HepG2 (cell line): ENCODE data around the gene LIMK2. TPM values are rescaled to one million over a fixed set of nuclear protein-coding genes. Genes with fewer than 3 reads are reported as not detected.

Source experiments
- ATAC-seq: fragments of 200-7000 bp; cut with Tn5 transposase; 3 replicates; pipeline ENCODE4 v1.9.1; 2020; ENCODE audit warnings: mild to moderate bottlenecking, moderate library complexity
- BruUV-seq: library from RNA; stranded (reverse); fragments of 400-500 nt; replicated peaks from 2 replicates; lab custom pipeline; 2021; lab: Mats Ljungman, UMichigan
- CTCF ChIA-PET: fragments of 300-600 bp; formaldehyde crosslinking; extraction: SDS; loops from one replicate; lab custom pipeline; 2021; ENCODE audit warnings: low total read pairs, inconsistent platforms, low intra/inter-chr PET ratio; lab: Yijun Ruan, JAX
- POLR2A ChIA-PET: fragments of 350-600 bp; sonication (Branson Sonifier 250); formaldehyde crosslinking; loops from one replicate; lab custom pipeline; 2020; ENCODE audit warnings: antibody characterized with exemption, inconsistent platforms; lab: Yijun Ruan, JAX
- DNase-seq: peaks from one replicate; pipeline ENCODE4 v3.0.0-alpha.2; 2015; ENCODE audit warnings: low spot score
- FAIRE-seq: peaks from 3 replicates; lab custom pipeline; 2011; peaks lifted over from hg19 to GRCh38; lab: Jason Lieb, UNC
- H2AFZ ChIP-seq: one replicate; pipeline ENCODE4 v1.6.1; 2011; ENCODE audit warnings: low read length, inconsistent platforms
- H3K27ac ChIP-seq: fragments of 300-600 bp; 3 replicates; pipeline ENCODE4 v1.8.0; 2011; ENCODE audit warnings: mixed run types, mild to moderate bottlenecking, mixed read lengths, low read length, inconsistent platforms; ENCODE audit not compliant: insufficient read depth; ENCODE audit errors: extremely low read length
- H3K27me3 ChIP-seq, 2 experiments: fragments of 200-600 bp in 1 of 2; 2 replicates in 1 of 2; 3 replicates in 1 of 2; pipeline versions ENCODE4 v1.6.0 to v1.8.0; 2011; ENCODE audit warnings: low read length in 2 of 2, mild to moderate bottlenecking in 2 of 2, moderate library complexity in 2 of 2, inconsistent platforms in 1 of 2; ENCODE audit not compliant: insufficient read depth in 2 of 2, control insufficient read depth in 1 of 2
- H3K36me3 ChIP-seq, 2 experiments: fragments of 200-600 bp in 1 of 2; replicated peaks in 1 of 2; 2 replicates in 1 of 2; 3 replicates in 1 of 2; pipeline versions ENCODE4 v1.5.1 to v1.8.0; 2011; ENCODE audit warnings: low read length in 2 of 2, inconsistent platforms in 1 of 2; ENCODE audit not compliant: insufficient read depth in 2 of 2, control insufficient read depth in 1 of 2
- H3K4me1 ChIP-seq: 2 replicates; pipeline ENCODE4 v1.5.1; 2012; ENCODE audit warnings: low read length, inconsistent platforms; ENCODE audit not compliant: insufficient read depth
- H3K4me2 ChIP-seq: 2 replicates; pipeline ENCODE4 v1.6.0; 2011; ENCODE audit warnings: low read depth, low read length, inconsistent platforms
- H3K4me3 ChIP-seq, 3 experiments: fragments of 200-600 bp in 1 of 3; sonication (generic), shearing (Covaris generic) in 1 of 3; replicated peaks in 1 of 3; 2 replicates each; pipeline ENCODE4 v1.5.1; 2011 to 2016; ENCODE audit warnings: low read length in 3 of 3, inconsistent platforms in 2 of 3, low read depth in 2 of 3, mild to moderate bottlenecking in 2 of 3, control low read depth in 1 of 3, mixed read lengths in 1 of 3; ENCODE audit not compliant: insufficient read depth in 1 of 3
- H3K79me2 ChIP-seq: one replicate; pipeline ENCODE4 v1.6.1; 2011; ENCODE audit warnings: low read length, inconsistent platforms; ENCODE audit not compliant: insufficient read depth
- H3K9ac ChIP-seq: 2 replicates; pipeline ENCODE4 v1.6.0; 2011; ENCODE audit warnings: mild to moderate bottlenecking, low read depth, low read length, inconsistent platforms; ENCODE audit not compliant: insufficient read depth
- H3K9me3 ChIP-seq: 2 replicates; pipeline ENCODE4 v1.5.1; 2012; ENCODE audit warnings: mild to moderate bottlenecking, low read length
- H4K20me1 ChIP-seq: 2 replicates; pipeline ENCODE4 v1.6.0; 2011; ENCODE audit warnings: inconsistent platforms, mild to moderate bottlenecking, low read length, moderate library complexity; ENCODE audit not compliant: insufficient read depth
- ATAD3A ChIP-seq: sonication (generic); formaldehyde crosslinking; IDR thresholded peaks from 2 replicates; pipeline ENCODE4 v1.4.0; 2020; ENCODE audit warnings: missing genetic modification reagents
- BHLHE40 ChIP-seq: IDR thresholded peaks from 2 replicates; pipeline ENCODE4 v1.6.1; 2011; ENCODE audit warnings: low read length, improper control_type of control experiment
- CEBPG ChIP-seq: IDR thresholded peaks from 2 replicates; pipeline ENCODE4 v1.6.1; 2016
- CENPBD1 ChIP-seq: sonication (generic); formaldehyde crosslinking; IDR thresholded peaks from 2 replicates; pipeline ENCODE4 v1.8.0; 2022; ENCODE audit warnings: missing genetic modification reagents, low read depth, mild to moderate bottlenecking, borderline replicate concordance
- DBP ChIP-seq: sonication (generic); formaldehyde crosslinking; IDR thresholded peaks from 2 replicates; pipeline ENCODE4 v1.4.0; 2020; ENCODE audit warnings: missing genetic modification reagents; ENCODE audit errors: not compliant biosample characterization
- DRAP1 ChIP-seq: IDR thresholded peaks from 2 replicates; pipeline ENCODE4 v1.6.1; 2016; ENCODE audit warnings: missing genetic modification reagents, missing compliant biosample characterization
- FOSL2 ChIP-seq: sonication (generic); formaldehyde crosslinking; IDR thresholded peaks from 2 replicates; pipeline ENCODE4 v1.4.0; 2020; ENCODE audit warnings: missing genetic modification reagents
- FOXO1 ChIP-seq: sonication (generic); formaldehyde crosslinking; IDR thresholded peaks from 2 replicates; pipeline ENCODE4 v1.4.0; 2020; ENCODE audit warnings: missing genetic modification reagents
- HNF4G ChIP-seq, 2 experiments: sonication (generic) in 1 of 2; formaldehyde crosslinking in 1 of 2; IDR thresholded peaks; 2 replicates each; pipeline versions ENCODE4 v1.4.0 to v1.6.1; 2011 to 2020; ENCODE audit warnings: borderline replicate concordance in 2 of 2, low read depth in 2 of 2, mild to moderate bottlenecking in 2 of 2, low read length in 1 of 2, missing genetic modification reagents in 1 of 2, moderate library complexity in 1 of 2
- IRX3 ChIP-seq: sonication (generic); formaldehyde crosslinking; IDR thresholded peaks from 2 replicates; pipeline ENCODE4 v1.8.1; 2023; ENCODE audit warnings: mild to moderate bottlenecking, low read depth, missing genetic modification reagents, borderline replicate concordance
- KDM3A ChIP-seq: IDR thresholded peaks from 2 replicates; pipeline ENCODE4 v1.6.1; 2018; ENCODE audit warnings: low read depth, missing compliant biosample characterization
- NR2F6 ChIP-seq, 2 experiments: IDR thresholded peaks; 2 replicates each; pipeline ENCODE4 v1.6.1; 2016; ENCODE audit warnings: antibody characterized with exemption in 1 of 2, mild to moderate bottlenecking in 1 of 2
- STAG1 ChIP-seq: sonication (generic); formaldehyde crosslinking; IDR thresholded peaks from 2 replicates; pipeline ENCODE4 v1.4.0; 2020; ENCODE audit warnings: missing genetic modification reagents
- ZFY ChIP-seq: sonication (generic); formaldehyde crosslinking; IDR thresholded peaks from 2 replicates; pipeline ENCODE4 v1.4.0; 2020; ENCODE audit warnings: missing genetic modification reagents
- ZMYM4 ChIP-seq: sonication (generic); formaldehyde crosslinking; IDR thresholded peaks from 2 replicates; pipeline ENCODE4 v1.8.1; 2023; ENCODE audit warnings: mild to moderate bottlenecking, missing genetic modification reagents
- ZNF292 ChIP-seq: sonication (generic); formaldehyde crosslinking; IDR thresholded peaks from 2 replicates; pipeline ENCODE4 v1.8.1; 2022; ENCODE audit warnings: mild to moderate bottlenecking, low read depth, missing genetic modification reagents, borderline replicate concordance
- ZNF33A ChIP-seq: sonication (generic); formaldehyde crosslinking; IDR thresholded peaks from 2 replicates; pipeline ENCODE4 v1.5.1; 2020; ENCODE audit warnings: missing genetic modification reagents, mild to moderate bottlenecking, moderate library complexity, borderline replicate concordance
- ZNF75D ChIP-seq: sonication (generic); formaldehyde crosslinking; IDR thresholded peaks from 2 replicates; pipeline ENCODE4 v1.8.1; 2023; ENCODE audit warnings: missing genetic modification reagents, mild to moderate bottlenecking, borderline replicate concordance
- ZSCAN22 ChIP-seq: sonication (generic); formaldehyde crosslinking; IDR thresholded peaks from 2 replicates; pipeline ENCODE4 v1.4.0; 2020; ENCODE audit warnings: mild to moderate bottlenecking, missing genetic modification reagents
- WGBS: methylation state at CpG from one replicate; pipeline ENCODE4 v1.1.6; 2017; ENCODE audit warnings: low lambda C conversion rate; 5-methylcytosine and 5-hydroxymethylcytosine counted together
- in situ Hi-C: cut with HindIII; loops from 2 replicates; pipeline ENCODE4 v1.10.0; 2017; ENCODE audit warnings: low pct_unique_long_range_greater_than_20kb; ENCODE audit not compliant: extremely low pct_ligation_motif_present
- intact Hi-C: fragments of 100-400 bp; cut with micrococcal nuclease; formaldehyde crosslinking; loops from one replicate; pipeline ENCODE4 v1.10.0; 2022; ENCODE audit not compliant: unreplicated experiment
- polyA plus RNA-seq, 8 experiments: library from polyadenylated mRNA; depleted of rRNA in 3 of 8; stranded (reverse) in 7 of 8; unstranded in 1 of 8; fragments of >200 nt; fragmentation: Illumina TruSeq in 4 of 8; extraction: Trizol in 4 of 8; gene quantifications; 2 replicates each; pipeline versions ENCODE4 v1.2.1 to v1.2.3, GENCODE V29; 2011 to 2016; ENCODE audit warnings: low read depth in 4 of 8, missing spikeins in 1 of 8, mixed read lengths in 1 of 8; ENCODE audit not compliant: insufficient read depth in 1 of 8
- total RNA-seq, 5 experiments: library from RNA; depleted of rRNA; stranded (reverse); fragments of >200 nt; fragmentation: Illumina TruSeq; extraction: Trizol; gene quantifications; 2 replicates each; pipeline ENCODE4 v1.2.3, GENCODE V29; 2016; ENCODE audit warnings: low read depth in 1 of 5

Gene LIMK2
- total and polyA plus RNA-seq, 2 of the 13 experiments (the other 11 are each of a cell fraction or from before 2014, with no cell fraction given): 20.9 to 29.8 TPM

- no TSS peak for BruUV-seq
- peak within 1 kb of the TSS; percentile 69 for H3K9ac ChIP-seq
- DNase-seq (peak; percentile 77), FAIRE-seq (peak; percentile 90), ATAC-seq (peak; percentile 78)
- H3K27ac ChIP-seq: no peak within 1 kb of the TSS
- no peaks in the 10 kb centered on the region for H3K36me3 ChIP-seq
- POLR2A ChIA-PET: interaction anchor here (0.5 to 3.0 kb wide), 6 partner anchors 10 to 163 kb away, joined by 3 to 21 read pairs (median 4); partner anchors contain the start of gene PATZ1
- H3K79me2 ChIP-seq: no peaks in the 10 kb centered on the region
- in situ Hi-C loops (no loop called here), intact Hi-C loops (loop anchor here (1.0 kb wide), 1 partner anchor 21 kb away; no protein-coding TSS in a partner anchor)
- no peaks in the 10 kb centered on the region for H4K20me1 ChIP-seq
- 27% methylated on average over 12 of the region's 19 CpGs for WGBS
- no peaks in the 10 kb centered on the region for H3K9me3 ChIP-seq
- no peak within 1 kb of the TSS for H2AFZ ChIP-seq
- H3K4me1 ChIP-seq: peaks cover 37% of the 10 kb centered on the region
- no peaks in the 10 kb centered on the region for H3K27me3 ChIP-seq
- peak within 1 kb of the TSS; percentile 100 for H3K4me2 ChIP-seq
- H3K4me3 ChIP-seq: peak within 1 kb of the TSS; percentile 46 to 78 (median 51)
- CTCF ChIA-PET: interaction anchor here (1.1 kb wide), 1 partner anchor 21 kb away, joined by 3 read pairs; no protein-coding TSS in a partner anchor
- peak; percentile 72 for TF ChIP-seq STAG1 (CRISPR knock-in tag)
- TF ChIP-seq ZNF292 (CRISPR knock-in tag): peak; percentile 92; the same call in 1 of the 2 replicates
- no peak for TF ChIP-seq ATAD3A (CRISPR knock-in tag)
- TF ChIP-seq ZNF33A (CRISPR knock-in tag): peak; percentile 6; the same call in 1 of the 2 replicates
- TF ChIP-seq CEBPG (CRISPR knock-in tag): 0 out of 2 replicates have a peak, but pooled peaks have one; percentile 3
- no peak for TF ChIP-seq CENPBD1 (CRISPR knock-in tag)
- TF ChIP-seq FOSL2 (CRISPR knock-in tag): peak; percentile 29; the same call in 1 of the 2 replicates
- peak; percentile 92 for TF ChIP-seq FOXO1
- peak; percentile 48; the same call in 1 of the 2 replicates for TF ChIP-seq ZMYM4 (CRISPR knock-in tag)
- no peak for TF ChIP-seq HNF4G (IDR thresholded peaks at IDR 0.05; ENCODE audit: borderline replicate concordance, low read depth, low read length)
- TF ChIP-seq HNF4G (CRISPR knock-in tag; IDR thresholded peaks at IDR 0.05; ENCODE audit: borderline replicate concordance, low read depth): no peak
- TF ChIP-seq ZFY (CRISPR knock-in tag): peak; percentile 34; the same call in 1 of the 2 replicates
- TF ChIP-seq IRX3 (CRISPR knock-in tag): 0 out of 2 replicates have a peak, but pooled peaks have one; percentile 31
- TF ChIP-seq KDM3A (CRISPR knock-in tag): 0 out of 2 replicates have a peak, but pooled peaks have one; percentile 46
- no peak for TF ChIP-seq ZSCAN22
- no peak for TF ChIP-seq DBP (CRISPR knock-in tag)
- no peak for TF ChIP-seq NR2F6 (IDR thresholded peaks at IDR 0.05)
- TF ChIP-seq NR2F6 (CRISPR knock-in tag; IDR thresholded peaks at IDR 0.05): peak; percentile 37; the same call in 1 of the 2 replicates
- TF ChIP-seq DRAP1 (CRISPR knock-in tag): peak; percentile 22; the same call in 1 of the 2 replicates
- TF ChIP-seq ZNF75D (CRISPR knock-in tag): no peak
- 0 out of 2 replicates have a peak, but pooled peaks have one; percentile 38 for TF ChIP-seq BHLHE40
These were observed 80.3 kb downstream of the LIMK2 start, which contains the start of gene PIK3IP1 for GRCh38 chr22:31292236-31292989. PIK3IP1 (minus strand) TSS chr22:31292488; CDS start chr22:31292344, 144 bp downstream.
